PC-9 (cell line): ENCODE measurements around the gene TRABD2B.

Experiments
- CTCF ChIP-seq: fragments of 200-600 bp; sonication (generic); conservative IDR thresholded peaks from 2 replicates; pipeline ENCODE4 v1.6.1; 2017; ENCODE audit warnings: mixed run types, antibody characterized with exemption, mild to moderate bottlenecking, moderate library complexity
- EZH2 ChIP-seq: fragments of 200-600 bp; sonication (generic); IDR thresholded peaks from 2 replicates; pipeline ENCODE4 v1.8.0; 2017; ENCODE audit warnings: antibody characterized with exemption, low read depth

- TF ChIP-seq EZH2 (no peak), CTCF (no peak)
Observed at GRCh38 chr1:47830641-47831333, 166.4 kb downstream of the TRABD2B start.
